Natural killer cell (primary cell): ENCODE results near the gene TTLL9. TPM values are rescaled to one million over a fixed set of nuclear protein-coding genes. Genes with fewer than 3 reads are reported as not detected.

Experiments
- ATAC-seq, 3 donors: fragments of 150-1000 bp in 2 of 3; fragments of 200-7000 bp in 1 of 3; cut with Tn5 transposase; 1 replicate in 1 of 3; 2 replicates in 2 of 3; pipeline ENCODE4 v1.10.0; 2021; ENCODE audit warnings: mild to moderate bottlenecking in 2 of 3, moderate library complexity in 2 of 3
- DNase-seq, 2 donors: peaks; one replicate each; pipeline versions ENCODE4 v3.0.0 to v3.0.0-alpha.2; 2013 to 2021; ENCODE audit warnings: mixed read lengths in 1 of 2
- H3K27ac ChIP-seq: one replicate; pipeline ENCODE4 v1.5.1; 2013; ENCODE audit warnings: mild to moderate bottlenecking, low read length
- H3K27me3 ChIP-seq: one replicate; pipeline ENCODE4 v1.6.1; 2013; ENCODE audit warnings: low read length; ENCODE audit not compliant: control insufficient read depth, insufficient read depth
- H3K36me3 ChIP-seq: one replicate; pipeline ENCODE4 v1.6.1; 2013; ENCODE audit warnings: low read length; ENCODE audit not compliant: control insufficient read depth, insufficient read depth
- H3K4me1 ChIP-seq: one replicate; pipeline ENCODE4 v1.6.1; 2013; ENCODE audit warnings: low read length; ENCODE audit not compliant: control insufficient read depth, insufficient read depth
- H3K4me3 ChIP-seq: one replicate; pipeline ENCODE4 v1.5.1; 2013; ENCODE audit warnings: low read length
- H3K9me3 ChIP-seq: one replicate; pipeline ENCODE4 v1.6.1; 2013; ENCODE audit warnings: low read length; ENCODE audit not compliant: control insufficient read depth, insufficient read depth
- H3K27ac Mint-ChIP-seq, 2 donors: one replicate each; pipeline ENCODE4 v1.8.0; 2022; ENCODE audit warnings: mild to moderate bottlenecking in 2 of 2, mixed read lengths in 2 of 2, moderate library complexity in 1 of 2
- H3K27me3 Mint-ChIP-seq, 2 donors: one replicate each; pipeline ENCODE4 v1.8.0; 2022; ENCODE audit warnings: low read depth in 2 of 2, mixed read lengths in 2 of 2
- H3K36me3 Mint-ChIP-seq: one replicate; pipeline ENCODE4 v1.8.0; 2022; ENCODE audit warnings: mixed read lengths
- H3K4me1 Mint-ChIP-seq, 2 donors: one replicate each; pipeline ENCODE4 v1.8.0; 2022; ENCODE audit warnings: mixed read lengths in 2 of 2
- H3K4me3 Mint-ChIP-seq: one replicate; pipeline ENCODE4 v1.8.0; 2022; ENCODE audit warnings: mild to moderate bottlenecking, moderate library complexity, mixed read lengths
- H3K9me3 Mint-ChIP-seq, 2 donors: one replicate each; pipeline ENCODE4 v1.8.0; 2022; ENCODE audit warnings: mixed read lengths in 2 of 2
- WGBS: methylation state at CpG from one replicate; pipeline ENCODE4 v1.1.7; 2013; ENCODE audit warnings: missing lambda C conversion rate; ENCODE audit not compliant: insufficient coverage; 5-methylcytosine and 5-hydroxymethylcytosine counted together
- intact Hi-C: fragments of 100-400 bp; cut with micrococcal nuclease; formaldehyde crosslinking; loops from one replicate; pipeline ENCODE4 v1.14.2; 2022
- total RNA-seq, 4 donors: library from RNA; stranded (reverse); fragments of 120-200 nt in 1 of 4; gene quantifications; one replicate each; pipeline versions ENCODE4 v1.2.3 to v1.2.4, GENCODE V29; 2013 to 2022
- TF ChIP-seq, protein P1 (sequence below): fragments of 200-600 bp; IDR thresholded peaks from one replicate; pipeline ENCODE4 v1.8.0; 2022; ENCODE audit warnings: antibody characterized with exemption

The TTLL9 gene
- total RNA-seq, 3 donors from 2014 or later (not counting 1 experiment from before 2014, with no cell fraction given), result not detected

DNA sequence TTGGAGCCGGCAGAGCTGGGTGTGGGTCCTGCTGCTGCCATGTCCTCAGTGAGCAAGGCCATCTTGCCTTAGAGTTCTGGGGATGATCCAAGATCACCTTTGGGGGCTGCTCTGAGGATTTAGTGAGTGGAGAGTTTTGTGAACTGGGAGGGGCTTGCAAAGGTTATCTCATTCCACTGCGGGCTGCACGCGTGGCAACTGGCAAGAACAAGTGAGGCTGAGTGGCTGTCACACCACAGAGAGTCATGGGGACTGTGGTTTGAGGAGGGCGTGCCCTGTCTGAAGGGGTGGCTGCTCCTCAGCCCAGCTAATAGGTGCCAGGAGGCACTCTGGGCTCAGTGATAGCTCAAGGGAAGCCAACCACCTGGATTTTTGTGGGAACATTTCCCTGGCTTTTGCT lies 37.6 kb downstream of the TTLL9 start:
- Histone ChIP-seq H3K4me1 (no peaks in the 10 kb centered on the region), H3K27ac (no peak overlapping the region), H3K27me3 (no peaks in the 10 kb centered on the region), H3K4me3 (no peak overlapping the region), H3K9me3 (no peaks in the 10 kb centered on the region), H3K36me3 (no peaks in the 10 kb centered on the region)
- Mint-ChIP-seq H3K4me1 (peaks cover 5 to 6% of the 10 kb centered on the region in 2 donors), H3K27ac (no peak overlapping the region), H3K9me3 (no peaks in the 10 kb centered on the region), H3K36me3 (no peaks in the 10 kb centered on the region), H3K4me3 (no peak overlapping the region), H3K27me3 (peaks cover 6 to 7% of the 10 kb centered on the region in 2 donors)
- intact Hi-C loops, result no loop called here
- DNase-seq (no peak), ATAC-seq (peak; percentile 51 to 87 (median 76))
- TF ChIP-seq, protein P1, sequence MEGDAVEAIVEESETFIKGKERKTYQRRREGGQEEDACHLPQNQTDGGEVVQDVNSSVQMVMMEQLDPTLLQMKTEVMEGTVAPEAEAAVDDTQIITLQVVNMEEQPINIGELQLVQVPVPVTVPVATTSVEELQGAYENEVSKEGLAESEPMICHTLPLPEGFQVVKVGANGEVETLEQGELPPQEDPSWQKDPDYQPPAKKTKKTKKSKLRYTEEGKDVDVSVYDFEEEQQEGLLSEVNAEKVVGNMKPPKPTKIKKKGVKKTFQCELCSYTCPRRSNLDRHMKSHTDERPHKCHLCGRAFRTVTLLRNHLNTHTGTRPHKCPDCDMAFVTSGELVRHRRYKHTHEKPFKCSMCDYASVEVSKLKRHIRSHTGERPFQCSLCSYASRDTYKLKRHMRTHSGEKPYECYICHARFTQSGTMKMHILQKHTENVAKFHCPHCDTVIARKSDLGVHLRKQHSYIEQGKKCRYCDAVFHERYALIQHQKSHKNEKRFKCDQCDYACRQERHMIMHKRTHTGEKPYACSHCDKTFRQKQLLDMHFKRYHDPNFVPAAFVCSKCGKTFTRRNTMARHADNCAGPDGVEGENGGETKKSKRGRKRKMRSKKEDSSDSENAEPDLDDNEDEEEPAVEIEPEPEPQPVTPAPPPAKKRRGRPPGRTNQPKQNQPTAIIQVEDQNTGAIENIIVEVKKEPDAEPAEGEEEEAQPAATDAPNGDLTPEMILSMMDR, result no peak
- 56% methylated on average over 5 of the region's 5 CpGs for WGBS

DNA sequence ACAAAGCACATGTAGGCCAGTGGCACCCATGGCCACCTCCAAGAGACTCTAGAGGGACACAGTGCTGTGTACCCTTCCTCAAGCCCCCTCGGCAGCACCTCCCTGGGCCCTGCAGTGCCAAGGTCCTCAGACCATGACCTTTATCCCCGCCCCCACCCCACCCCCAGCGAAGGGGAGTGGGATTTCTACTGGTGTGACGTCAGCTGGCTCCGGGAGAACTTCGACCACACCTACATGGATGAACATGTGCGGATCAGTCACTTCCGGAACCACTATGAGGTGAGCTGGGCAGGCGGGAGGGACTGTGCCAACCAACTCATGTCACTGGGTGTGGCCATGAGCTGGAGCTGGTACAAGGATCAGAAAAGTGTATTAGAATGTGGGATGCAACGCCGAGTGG lies 38.0 kb downstream of the TTLL9 start:
- Histone ChIP-seq H3K27me3 (no peaks in the 10 kb centered on the region), H3K27ac (no peak overlapping the region), H3K4me3 (no peak overlapping the region), H3K36me3 (no peaks in the 10 kb centered on the region), H3K9me3 (no peaks in the 10 kb centered on the region), H3K4me1 (no peaks in the 10 kb centered on the region)
- WGBS, result 89% methylated on average over 11 of the region's 11 CpGs
- Mint-ChIP-seq H3K36me3 (no peaks in the 10 kb centered on the region), H3K27me3 (peaks cover 6 to 7% of the 10 kb centered on the region in 2 donors), H3K4me3 (no peak overlapping the region), H3K9me3 (no peaks in the 10 kb centered on the region), H3K27ac (no peak overlapping the region), H3K4me1 (peaks cover 5 to 6% of the 10 kb centered on the region in 2 donors)
- DNase-seq (no peak), ATAC-seq (peak in 1 of 3 donors; percentile 12)
- TF ChIP-seq, protein P1, result no peak
- intact Hi-C loops, result no loop called here

DNA sequence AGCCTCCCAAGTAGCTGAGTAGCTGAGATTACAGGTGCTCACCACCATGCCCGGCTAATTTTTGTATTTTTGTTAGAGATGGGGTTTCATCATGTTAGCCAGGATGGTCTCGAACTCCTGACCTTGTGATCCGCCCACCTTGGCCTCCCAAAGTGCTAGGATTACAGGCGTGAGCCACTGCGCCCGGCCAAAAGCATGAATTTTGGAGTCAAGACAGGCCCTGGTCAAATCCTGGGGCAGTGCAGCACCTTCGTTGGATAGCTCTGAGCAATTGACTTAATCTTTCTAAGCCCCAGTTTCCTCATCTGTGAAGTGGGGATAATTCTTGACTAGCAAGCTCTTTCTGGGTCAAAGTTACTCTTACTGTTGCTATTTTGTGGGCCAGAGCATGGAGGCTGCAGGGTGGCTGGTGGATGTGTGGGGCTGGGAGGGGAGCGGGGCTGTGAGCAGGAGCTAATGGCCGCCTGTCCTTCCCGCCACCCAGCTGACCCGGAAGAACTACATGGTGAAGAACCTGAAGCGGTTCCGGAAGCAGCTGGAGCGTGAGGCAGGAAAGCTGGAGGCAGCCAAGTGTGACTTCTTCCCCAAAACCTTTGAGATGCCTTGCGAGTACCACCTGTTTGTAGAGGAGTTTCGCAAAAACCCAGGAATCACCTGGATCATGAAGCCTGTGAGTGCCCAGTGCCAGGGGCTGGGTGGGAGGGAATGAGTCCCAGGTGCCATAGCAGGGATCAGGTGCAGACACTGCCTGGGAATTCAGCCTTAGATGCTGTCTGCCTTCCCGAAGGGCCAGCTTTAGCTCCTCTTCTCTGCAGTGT lies 39.0 kb downstream of the TTLL9 start:
- H3K27me3 Mint-ChIP-seq, result peaks cover 6 to 15% of the 10 kb centered on the region in 2 donors
- H3K4me3 ChIP-seq, result no peak overlapping the region
- no peaks in the 10 kb centered on the region for H3K9me3 ChIP-seq
- H3K9me3 Mint-ChIP-seq, result no peaks in the 10 kb centered on the region
- H3K36me3 Mint-ChIP-seq, result no peaks in the 10 kb centered on the region
- no peaks in the 10 kb centered on the region for H3K36me3 ChIP-seq
- ATAC-seq, result no peak
- peaks cover 5 to 6% of the 10 kb centered on the region in 2 donors for H3K4me1 Mint-ChIP-seq
- no peak overlapping the region for H3K27ac ChIP-seq
- 92% methylated on average over 17 of the region's 17 CpGs for WGBS
- TF ChIP-seq, protein P1, result no peak
- no peaks in the 10 kb centered on the region for H3K27me3 ChIP-seq
- DNase-seq, result no peak
- no peak overlapping the region for H3K27ac Mint-ChIP-seq
- intact Hi-C loops, result no loop called here
- H3K4me1 ChIP-seq, result no peaks in the 10 kb centered on the region
- no peak overlapping the region for H3K4me3 Mint-ChIP-seq
